K562 (cell line): ENCODE results near the gene UBFD1. TPM values are rescaled to one million over a fixed set of nuclear protein-coding genes. Genes with fewer than 3 reads are reported as not detected.

ENCODE experiments used
- BHLHE40 ChIP-seq: IDR thresholded peaks from 2 replicates; pipeline ENCODE4 v1.6.1; 2011; ENCODE audit warnings: low read length, improper control_type of control experiment
- CAMTA2 ChIP-seq: fragments of 250-450 bp; sonication (Bioruptor Pico); conservative IDR thresholded peaks from 2 replicates; pipeline ENCODE4 v1.5.1; 2022
- CBX3 ChIP-seq, 2 experiments: IDR thresholded peaks; 1 replicate in 1 of 2; 2 replicates in 1 of 2; pipeline ENCODE4 v1.6.1; 2012; ENCODE audit warnings: inconsistent platforms in 2 of 2, low read length in 2 of 2, borderline replicate concordance in 1 of 2, control low read depth in 1 of 2
- FOXJ2 ChIP-seq: fragments of 200-800 bp; sonication (Bioruptor generic); IDR thresholded peaks from 2 replicates; pipeline ENCODE4 v1.6.1; 2016; ENCODE audit warnings: missing genetic modification characterization, missing compliant biosample characterization
- KLF16 ChIP-seq: IDR thresholded peaks from 2 replicates; pipeline ENCODE4 v1.6.1; 2016; ENCODE audit warnings: antibody characterized with exemption
- LARP7 ChIP-seq: fragments of 450-650 bp; IDR thresholded peaks from 2 replicates; pipeline ENCODE4 v1.6.1; 2016
- MTA2 ChIP-seq: fragments of 450-650 bp; IDR thresholded peaks from 2 replicates; pipeline ENCODE4 v1.6.1; 2016; ENCODE audit warnings: low read depth
- NCOR1 ChIP-seq: fragments of 450-650 bp; IDR thresholded peaks from 2 replicates; pipeline ENCODE4 v1.6.1; 2016; ENCODE audit warnings: mild to moderate bottlenecking, moderate library complexity
- NRF1 ChIP-seq, 2 experiments: fragments of 450-650 bp; IDR thresholded peaks in 1 of 2; conservative IDR thresholded peaks in 1 of 2; 2 replicates each; pipeline ENCODE4 v1.6.1; 2014; ENCODE audit warnings: mild to moderate bottlenecking in 2 of 2
- RBM39 ChIP-seq: fragments of 200-400 bp; formaldehyde crosslinking; optimal IDR thresholded peaks from 2 replicates; pipeline ENCODE3; 2018; ENCODE audit warnings: low read depth, low read length
- SMAD4 ChIP-seq: fragments of 250-450 bp; sonication (Bioruptor Pico); conservative IDR thresholded peaks from 2 replicates; pipeline ENCODE4 v1.8.0; 2021; ENCODE audit warnings: inconsistent platforms, mild to moderate bottlenecking, moderate library complexity
- TRIM24 ChIP-seq, 2 experiments: fragments of 450-650 bp; IDR thresholded peaks; 2 replicates each; pipeline ENCODE4 v1.6.1; 2016
- ZNF175 ChIP-seq: fragments of 200-800 bp; sonication (Bioruptor generic); IDR thresholded peaks from 2 replicates; pipeline ENCODE4 v1.6.1; 2016; ENCODE audit warnings: low read depth, mild to moderate bottlenecking, missing genetic modification characterization, missing compliant biosample characterization
- ZNF23 ChIP-seq: fragments of 250-450 bp; sonication (Bioruptor Pico); IDR thresholded peaks from 2 replicates; pipeline ENCODE4 v1.4.0; 2020; ENCODE audit warnings: mild to moderate bottlenecking
- ZNF354B ChIP-seq: fragments of 250-450 bp; sonication (Bioruptor Pico); IDR thresholded peaks from 2 replicates; pipeline ENCODE4 v1.4.0; 2020
- ZNF780A ChIP-seq: fragments of 250-450 bp; sonication (Bioruptor Pico); IDR thresholded peaks from 2 replicates; pipeline ENCODE4 v1.5.0; 2021; ENCODE audit warnings: mild to moderate bottlenecking
- polyA plus RNA-seq, 8 experiments: library from polyadenylated mRNA; depleted of rRNA in 4 of 8; stranded (reverse) in 5 of 8; unstranded in 3 of 8; fragments of >200 nt; fragmentation: Nextera tagmentation in 2 of 8; fragmentation: Illumina TruSeq in 1 of 8; extraction: Ambion mirVana in 2 of 8; extraction: Trizol in 1 of 8; gene quantifications; 2 replicates each; pipeline versions ENCODE4 v1.2.1 to v1.2.3, GENCODE V29; 2011 to 2014; ENCODE audit warnings: inconsistent platforms in 1 of 8, missing spikeins in 1 of 8
- total RNA-seq, 7 experiments: library from RNA; depleted of rRNA in 6 of 7; stranded (reverse); fragments of >200 nt in 6 of 7; fragmentation: Illumina TruSeq in 2 of 7; extraction: Trizol in 2 of 7; gene quantifications; 2 replicates each; pipeline versions ENCODE4 v1.2.1 to v1.2.3, GENCODE V29; 2011 to 2021; ENCODE audit warnings: low replicate concordance in 1 of 7
- TF ChIP-seq, protein P1 (sequence below): fragments of 450-650 bp; formaldehyde crosslinking; IDR thresholded peaks from 2 replicates; pipeline ENCODE4 v1.4.0; 2020; ENCODE audit warnings: mild to moderate bottlenecking, mixed read lengths
- TF ChIP-seq, protein P2 (sequence below), 2 experiments: IDR thresholded peaks; 2 replicates each; pipeline ENCODE4 v1.6.1; 2012; ENCODE audit warnings: improper control_type of control experiment in 2 of 2, low read depth in 2 of 2, low read length in 2 of 2, borderline replicate concordance in 1 of 2
- TF ChIP-seq, protein P3 (sequence below): fragments of 250-450 bp; sonication (Bioruptor Pico); IDR thresholded peaks from 2 replicates; pipeline ENCODE4 v1.5.0; 2020; ENCODE audit warnings: mild to moderate bottlenecking, borderline replicate concordance
- TF ChIP-seq, protein P4 (sequence below): fragments of 250-450 bp; sonication (Bioruptor Pico); IDR thresholded peaks from 2 replicates; pipeline ENCODE4 v1.5.0; 2022; ENCODE audit warnings: mild to moderate bottlenecking
- TF ChIP-seq, protein P5 (sequence below): fragments of 250-450 bp; sonication (Bioruptor Pico); IDR thresholded peaks from 2 replicates; pipeline ENCODE4 v1.8.0; 2021; ENCODE audit warnings: moderate library complexity, mild to moderate bottlenecking, inconsistent platforms

UBFD1 gene
- total and polyA plus RNA-seq, 9 of the 15 experiments (the other 6 are each of a cell fraction or from before 2014, with no cell fraction given), result 10.7 to 66.2 (median 34.0) TPM

DNA sequence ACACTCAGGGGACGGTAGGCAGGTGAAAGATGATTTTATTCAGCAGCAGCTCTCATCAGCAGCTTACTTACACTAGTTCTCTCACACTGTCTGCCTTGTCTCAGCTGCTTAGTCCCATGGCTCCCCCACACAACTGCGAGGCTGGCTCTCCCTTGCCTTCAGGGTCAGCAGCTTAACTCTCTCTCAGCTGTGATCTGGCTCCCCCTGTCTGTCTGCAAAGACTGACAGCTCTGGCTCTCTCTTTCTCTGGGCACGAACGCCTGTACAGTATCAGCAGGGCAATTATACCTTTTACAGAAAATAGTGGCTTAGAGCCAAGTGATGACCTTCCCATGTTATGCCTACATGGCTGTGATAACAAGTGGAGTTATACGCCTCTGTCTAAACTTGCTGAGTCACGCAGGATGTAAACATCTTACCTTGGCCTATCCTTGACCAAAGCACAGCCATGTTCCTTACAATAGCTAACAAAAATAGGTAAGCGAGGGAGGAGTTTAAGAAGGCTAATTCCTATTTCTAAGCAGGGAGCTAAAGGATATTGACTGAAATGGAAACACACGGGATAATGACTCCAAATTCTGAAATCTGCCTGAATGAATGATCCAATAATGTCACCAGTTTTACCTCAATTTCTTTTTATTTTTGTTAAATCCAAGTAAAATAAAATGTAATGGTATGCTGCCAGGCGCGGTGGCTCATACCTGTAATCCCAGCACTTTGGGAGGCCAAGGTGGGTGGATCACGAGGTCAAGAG, 39.7 kb downstream of the UBFD1 start (continued):
- TF ChIP-seq CAMTA2 (CRISPR knock-in tag) (0 out of 2 replicates have a peak, but pooled peaks have one; percentile 59), ZNF780A (CRISPR knock-in tag) (no peak), RBM39 (no peak), NCOR1 (peak; percentile 75), CBX3 (IDR thresholded peaks at IDR 0.05; ENCODE audit: borderline replicate concordance in 1 of 2, low read length in 2 of 2) (peak in 1 of 2 experiments; percentile 85; a peak in 1 of 3 replicates), LARP7 (no peak), BHLHE40 (no peak), KLF16 (0 out of 2 replicates have a peak, but pooled peaks have one; percentile 47), ZNF23 (CRISPR knock-in tag) (peak; percentile 94), ZNF175 (CRISPR knock-in tag) (peak; percentile 100), SMAD4 (peak; percentile 100), NRF1 (conservative IDR thresholded peaks at IDR 0.05 in 1 of 2, IDR thresholded peaks at IDR 0.05 in 1 of 2) (peak in 1 of 2 experiments; percentile 29; a peak in 1 of 4 replicates), FOXJ2 (tag) (peak; percentile 95), TRIM24 (IDR thresholded peaks at IDR 0.05) (peak; percentile 62 to 66; a peak in 1 of 4 replicates), ZNF354B (peak; percentile 99), MTA2 (peak; percentile 50; the same call in 1 of the 2 replicates)
- TF ChIP-seq, protein P1, sequence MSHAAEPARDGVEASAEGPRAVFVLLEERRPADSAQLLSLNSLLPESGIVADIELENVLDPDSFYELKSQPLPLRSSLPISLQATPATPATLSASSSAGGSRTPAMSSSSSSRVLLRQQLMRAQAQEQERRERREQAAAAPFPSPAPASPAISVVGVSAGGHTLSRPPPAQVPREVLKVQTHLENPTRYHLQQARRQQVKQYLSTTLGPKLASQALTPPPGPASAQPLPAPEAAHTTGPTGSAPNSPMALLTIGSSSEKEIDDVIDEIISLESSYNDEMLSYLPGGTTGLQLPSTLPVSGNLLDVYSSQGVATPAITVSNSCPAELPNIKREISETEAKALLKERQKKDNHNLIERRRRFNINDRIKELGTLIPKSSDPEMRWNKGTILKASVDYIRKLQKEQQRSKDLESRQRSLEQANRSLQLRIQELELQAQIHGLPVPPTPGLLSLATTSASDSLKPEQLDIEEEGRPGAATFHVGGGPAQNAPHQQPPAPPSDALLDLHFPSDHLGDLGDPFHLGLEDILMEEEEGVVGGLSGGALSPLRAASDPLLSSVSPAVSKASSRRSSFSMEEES (CRISPR knock-in tag), result peak; percentile 73
- TF ChIP-seq, protein P2, sequence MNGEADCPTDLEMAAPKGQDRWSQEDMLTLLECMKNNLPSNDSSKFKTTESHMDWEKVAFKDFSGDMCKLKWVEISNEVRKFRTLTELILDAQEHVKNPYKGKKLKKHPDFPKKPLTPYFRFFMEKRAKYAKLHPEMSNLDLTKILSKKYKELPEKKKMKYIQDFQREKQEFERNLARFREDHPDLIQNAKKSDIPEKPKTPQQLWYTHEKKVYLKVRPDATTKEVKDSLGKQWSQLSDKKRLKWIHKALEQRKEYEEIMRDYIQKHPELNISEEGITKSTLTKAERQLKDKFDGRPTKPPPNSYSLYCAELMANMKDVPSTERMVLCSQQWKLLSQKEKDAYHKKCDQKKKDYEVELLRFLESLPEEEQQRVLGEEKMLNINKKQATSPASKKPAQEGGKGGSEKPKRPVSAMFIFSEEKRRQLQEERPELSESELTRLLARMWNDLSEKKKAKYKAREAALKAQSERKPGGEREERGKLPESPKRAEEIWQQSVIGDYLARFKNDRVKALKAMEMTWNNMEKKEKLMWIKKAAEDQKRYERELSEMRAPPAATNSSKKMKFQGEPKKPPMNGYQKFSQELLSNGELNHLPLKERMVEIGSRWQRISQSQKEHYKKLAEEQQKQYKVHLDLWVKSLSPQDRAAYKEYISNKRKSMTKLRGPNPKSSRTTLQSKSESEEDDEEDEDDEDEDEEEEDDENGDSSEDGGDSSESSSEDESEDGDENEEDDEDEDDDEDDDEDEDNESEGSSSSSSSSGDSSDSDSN (IDR thresholded peaks at IDR 0.05; ENCODE audit: borderline replicate concordance in 1 of 2, low read depth in 2 of 2, low read length in 2 of 2), result peak in 1 of 2 experiments; percentile 65; a peak in 1 of 4 replicates
- TF ChIP-seq, protein P3, sequence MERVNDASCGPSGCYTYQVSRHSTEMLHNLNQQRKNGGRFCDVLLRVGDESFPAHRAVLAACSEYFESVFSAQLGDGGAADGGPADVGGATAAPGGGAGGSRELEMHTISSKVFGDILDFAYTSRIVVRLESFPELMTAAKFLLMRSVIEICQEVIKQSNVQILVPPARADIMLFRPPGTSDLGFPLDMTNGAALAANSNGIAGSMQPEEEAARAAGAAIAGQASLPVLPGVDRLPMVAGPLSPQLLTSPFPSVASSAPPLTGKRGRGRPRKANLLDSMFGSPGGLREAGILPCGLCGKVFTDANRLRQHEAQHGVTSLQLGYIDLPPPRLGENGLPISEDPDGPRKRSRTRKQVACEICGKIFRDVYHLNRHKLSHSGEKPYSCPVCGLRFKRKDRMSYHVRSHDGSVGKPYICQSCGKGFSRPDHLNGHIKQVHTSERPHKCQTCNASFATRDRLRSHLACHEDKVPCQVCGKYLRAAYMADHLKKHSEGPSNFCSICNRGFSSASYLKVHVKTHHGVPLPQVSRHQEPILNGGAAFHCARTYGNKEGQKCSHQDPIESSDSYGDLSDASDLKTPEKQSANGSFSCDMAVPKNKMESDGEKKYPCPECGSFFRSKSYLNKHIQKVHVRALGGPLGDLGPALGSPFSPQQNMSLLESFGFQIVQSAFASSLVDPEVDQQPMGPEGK, result peak; percentile 97
- TF ChIP-seq, protein P4, sequence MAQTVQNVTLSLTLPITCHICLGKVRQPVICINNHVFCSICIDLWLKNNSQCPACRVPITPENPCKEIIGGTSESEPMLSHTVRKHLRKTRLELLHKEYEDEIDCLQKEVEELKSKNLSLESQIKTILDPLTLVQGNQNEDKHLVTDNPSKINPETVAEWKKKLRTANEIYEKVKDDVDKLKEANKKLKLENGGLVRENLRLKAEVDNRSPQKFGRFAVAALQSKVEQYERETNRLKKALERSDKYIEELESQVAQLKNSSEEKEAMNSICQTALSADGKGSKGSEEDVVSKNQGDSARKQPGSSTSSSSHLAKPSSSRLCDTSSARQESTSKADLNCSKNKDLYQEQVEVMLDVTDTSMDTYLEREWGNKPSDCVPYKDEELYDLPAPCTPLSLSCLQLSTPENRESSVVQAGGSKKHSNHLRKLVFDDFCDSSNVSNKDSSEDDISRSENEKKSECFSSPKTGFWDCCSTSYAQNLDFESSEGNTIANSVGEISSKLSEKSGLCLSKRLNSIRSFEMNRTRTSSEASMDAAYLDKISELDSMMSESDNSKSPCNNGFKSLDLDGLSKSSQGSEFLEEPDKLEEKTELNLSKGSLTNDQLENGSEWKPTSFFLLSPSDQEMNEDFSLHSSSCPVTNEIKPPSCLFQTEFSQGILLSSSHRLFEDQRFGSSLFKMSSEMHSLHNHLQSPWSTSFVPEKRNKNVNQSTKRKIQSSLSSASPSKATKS (CRISPR knock-in tag), result peak; percentile 91
- TF ChIP-seq, protein P5, sequence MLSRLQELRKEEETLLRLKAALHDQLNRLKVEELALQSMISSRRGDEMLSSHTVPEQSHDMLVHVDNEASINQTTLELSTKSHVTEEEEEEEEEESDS (CRISPR knock-in tag), result peak; percentile 83
